ENCODE results near the gene IL1A.

DNA sequence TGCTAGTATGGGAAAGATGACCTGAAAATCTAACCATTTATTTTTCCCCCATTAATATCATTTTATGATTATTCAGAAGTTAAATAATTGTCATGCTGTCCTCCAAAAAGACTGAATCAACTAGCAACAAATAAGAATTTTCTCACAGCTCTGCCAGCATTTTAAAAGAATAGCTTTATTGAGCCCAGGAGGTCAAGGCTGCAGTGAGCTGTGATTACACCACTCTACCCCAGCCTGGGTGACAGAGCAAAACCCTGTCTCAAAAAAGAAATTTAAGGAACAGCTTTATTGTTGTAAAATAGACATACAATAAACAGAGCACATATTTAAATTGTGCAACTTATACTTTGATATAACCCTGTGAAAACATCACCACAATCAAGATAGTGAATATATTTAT, 24.8 kb upstream of the IL1A start:
- TF ChIP-seq POLR2AphosphoS5 (IDR thresholded peaks at IDR 0.05; ENCODE audit: insufficient read depth, low read depth, low read length) (no peak), CTCF (IDR thresholded peaks at IDR 0.05; ENCODE audit: extremely low read depth in 1 of 2, insufficient read depth in 1 of 2, low read depth in 1 of 2, low read length in 2 of 2) (no peak), EZH2 (IDR thresholded peaks at IDR 0.05; ENCODE audit: borderline replicate concordance, low read depth, low read length, severe bottlenecking) (no peak), POLR2A (IDR thresholded peaks at IDR 0.05; ENCODE audit: low read depth, low read length) (no peak), MYC (IDR thresholded peaks at IDR 0.05; ENCODE audit: low read depth, low read length) (no peak), MAX (IDR thresholded peaks at IDR 0.05; ENCODE audit: insufficient read depth, insufficient read length) (no peak)

Data from endothelial cell of umbilical vein (primary cell).